HG02623 (cell line): ENCODE results near the gene MED14.

Source experiments
- ATAC-seq: cut with Tn5 transposase; IDR thresholded peaks from one replicate; pipeline ENCODE4 v1.9.1; 2021; ENCODE audit warnings: moderate library complexity; ENCODE audit not compliant: unreplicated experiment

The MED14 gene

GRCh38 chrX:40615976-40616375 lies 119.4 kb downstream of the MED14 start:
- ATAC-seq = no peak

- no peak for ATAC-seq
Observed at GRCh38 chrX:40612511-40612910, 122.8 kb downstream of the MED14 start.

- no peak for ATAC-seq
Observed at GRCh38 chrX:40607381-40607780, 128.0 kb downstream of the MED14 start.

- no peak for ATAC-seq
Observed at GRCh38 chrX:40603446-40603845, 131.9 kb downstream of the MED14 start.
